AG09309 (cell line): ENCODE measurements around the gene SLC2A6.

Experiments
- DNase-seq: peaks from one replicate; pipeline ENCODE4 v3.0.0-alpha.2; 2010; ENCODE audit warnings: low read depth
- H3K4me3 ChIP-seq: 2 replicates; pipeline ENCODE4 v1.5.1; 2011; ENCODE audit warnings: mild to moderate bottlenecking, low read depth, low read length, moderate library complexity; ENCODE audit not compliant: control insufficient read depth
- CTCF ChIP-seq: IDR thresholded peaks from 2 replicates; pipeline ENCODE4 v1.5.1; 2011; ENCODE audit warnings: mild to moderate bottlenecking, low read depth, low read length, inconsistent platforms; ENCODE audit not compliant: insufficient read depth, control insufficient read depth; ENCODE audit errors: missing control alignments

SLC2A6 gene

GRCh38 chr9:133485531-133486260 lies 6.8 kb upstream of the SLC2A6 start:
- TF ChIP-seq CTCF: no peak
- DNase-seq: no peak
- no peak overlapping the region for H3K4me3 ChIP-seq

- no peak for DNase-seq
- no peak for TF ChIP-seq CTCF
- H3K4me3 ChIP-seq: no peak overlapping the region
These were observed 6.0 kb upstream of the SLC2A6 start for GRCh38 chr9:133484671-133485437.

GRCh38 chr9:133483611-133484010 lies 4.7 kb upstream of the SLC2A6 start:
- no peak overlapping the region for H3K4me3 ChIP-seq
- TF ChIP-seq CTCF: no peak
- no peak for DNase-seq

GRCh38 chr9:133477992-133478850 lies 678 bp downstream of the SLC2A6 start:
- H3K4me3 ChIP-seq: peak overlapping the region; percentile 54
- TF ChIP-seq CTCF: no peak
- no peak for DNase-seq

DNA sequence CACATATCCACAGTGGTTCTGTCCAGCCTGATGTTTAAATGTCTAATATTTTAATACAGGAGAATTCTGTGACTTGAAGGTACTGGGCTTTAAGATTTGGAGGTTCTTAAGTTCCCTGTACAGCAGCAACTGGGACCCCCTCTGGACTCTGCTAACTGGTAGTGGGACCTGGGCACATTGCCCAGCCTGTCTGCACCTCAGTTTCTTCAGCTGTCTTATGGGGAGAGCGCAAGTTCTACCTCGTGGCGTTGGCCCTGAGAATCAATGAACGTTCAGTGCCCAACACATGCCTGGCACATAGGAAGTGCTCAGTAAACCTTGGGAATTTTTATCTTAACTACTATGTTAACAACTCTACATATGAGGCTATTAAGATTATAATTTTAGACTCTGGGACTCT lies 1.4 kb downstream of the SLC2A6 start:
- no peak for DNase-seq
- no peak for TF ChIP-seq CTCF

DNA sequence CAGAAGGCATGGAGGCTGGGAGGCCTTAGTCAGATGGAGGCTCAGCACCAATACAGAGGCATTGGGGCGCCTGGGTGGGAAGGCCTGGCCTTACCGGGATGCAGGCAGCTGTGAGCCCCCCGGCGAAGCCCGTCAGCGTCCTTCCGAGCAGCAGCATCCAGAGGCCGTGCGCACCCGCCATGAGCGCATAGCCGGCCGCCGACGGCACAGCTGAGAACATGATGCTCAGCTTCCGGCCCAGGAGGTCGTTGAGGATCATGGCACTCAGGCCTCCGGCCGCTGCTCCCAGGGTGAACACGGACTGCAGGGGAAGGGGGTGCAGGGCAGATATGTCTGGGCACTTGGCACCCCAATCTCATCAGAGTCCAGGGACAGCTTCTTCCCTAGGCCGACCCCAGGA lies 2.0 kb downstream of the SLC2A6 start:
- no peak for TF ChIP-seq CTCF
- no peak overlapping the region for H3K4me3 ChIP-seq
- no peak for DNase-seq

More for the DNA sequence above, 1.4 kb downstream of the SLC2A6 start:
- no peak overlapping the region for H3K4me3 ChIP-seq
